Lower lobe of right lung (tissue), 2 donors: Measurements from ENCODE around the gene ATG9A. TPM values are rescaled to one million over a fixed set of nuclear protein-coding genes. Genes with fewer than 3 reads are reported as not detected.
A peak's percentile ranks its signal among the peaks of the same experiment; 100 is the strongest.

Experiments used
- ATAC-seq, 2 donors: fragments of 200-7000 bp; cut with Tn5 transposase; one replicate each; pipeline ENCODE4 v1.9.1; 2020 to 2022; ENCODE audit warnings: mild to moderate bottlenecking in 2 of 2, moderate library complexity in 2 of 2
- DNase-seq: peaks from one replicate; pipeline ENCODE4 v3.0.0-alpha.2; 2020
- H3K27ac ChIP-seq: fragments of 200-600 bp; one replicate; pipeline ENCODE4 v1.8.0; 2022
- H3K27me3 ChIP-seq: fragments of 200-600 bp; one replicate; pipeline ENCODE4 v1.8.0; 2022; ENCODE audit warnings: low read depth
- H3K36me3 ChIP-seq: fragments of 200-600 bp; one replicate; pipeline ENCODE4 v1.8.0; 2022; ENCODE audit warnings: mild to moderate bottlenecking
- H3K4me1 ChIP-seq: fragments of 200-600 bp; one replicate; pipeline ENCODE4 v1.8.0; 2022
- H3K4me3 ChIP-seq: fragments of 200-600 bp; one replicate; pipeline ENCODE4 v1.8.0; 2022; ENCODE audit warnings: mild to moderate bottlenecking
- H3K9me3 ChIP-seq: fragments of 200-600 bp; one replicate; pipeline ENCODE4 v1.8.0; 2022
- CTCF ChIP-seq: fragments of 200-600 bp; IDR thresholded peaks from one replicate; pipeline ENCODE4 v1.8.0; 2022; ENCODE audit warnings: antibody characterized with exemption, mild to moderate bottlenecking
- intact Hi-C: fragments of 100-400 bp; cut with DNase I; formaldehyde crosslinking; loops from one replicate; pipeline ENCODE4 v1.11.0; 2022
- total RNA-seq: library from RNA; stranded (reverse); fragmentation: NEBNext Ultra II Directional; extraction: Animal tissue kit (Norgen Biotek cat#: 25700); gene quantifications from one replicate; pipeline ENCODE4 v1.2.1, GENCODE V29; 2021
- donor health status: DM: no; HTN: yes; CAD: no; lungs with severe emphysema.

The ATG9A gene
- total RNA-seq, 1 donor from 2014 or later, result 45.7 TPM

GRCh38 chr2:219183151-219183772, 46.2 kb downstream of the ATG9A start:
- intact Hi-C loops, result no loop called here
- TF ChIP-seq CTCF, result no peak
- Histone ChIP-seq H3K27ac (no peak overlapping the region), H3K4me1 (peaks cover 13% of the 10 kb centered on the region), H3K36me3 (peaks cover 65% of the 10 kb centered on the region), H3K27me3 (no peaks in the 10 kb centered on the region), H3K9me3 (no peaks in the 10 kb centered on the region), H3K4me3 (no peak overlapping the region)
- ATAC-seq (no peak), DNase-seq (no peak)

GRCh38 chr2:219182331-219183150, 46.9 kb downstream of the ATG9A start:
- Histone ChIP-seq H3K9me3 (no peaks in the 10 kb centered on the region), H3K4me1 (peaks cover 13% of the 10 kb centered on the region), H3K4me3 (no peak overlapping the region), H3K36me3 (peaks cover 65% of the 10 kb centered on the region), H3K27ac (no peak overlapping the region), H3K27me3 (no peaks in the 10 kb centered on the region)
- ATAC-seq (no peak), DNase-seq (peak; percentile 57)
- no peak for TF ChIP-seq CTCF
- intact Hi-C loops, result no loop called here

- Histone ChIP-seq H3K9me3 (no peaks in the 10 kb centered on the region), H3K4me1 (peaks cover 13% of the 10 kb centered on the region), H3K27ac (no peak overlapping the region), H3K36me3 (peaks cover 65% of the 10 kb centered on the region), H3K27me3 (no peaks in the 10 kb centered on the region), H3K4me3 (no peak overlapping the region)
- intact Hi-C loops, result no loop called here
- no peak for ATAC-seq
- no peak for DNase-seq
- no peak for TF ChIP-seq CTCF
Measured at GRCh38 chr2:219181531-219181930, 47.9 kb downstream of the ATG9A start.

GRCh38 chr2:219180961-219181360, 48.5 kb downstream of the ATG9A start:
- Histone ChIP-seq H3K27ac (no peak overlapping the region), H3K36me3 (peaks cover 63% of the 10 kb centered on the region), H3K27me3 (no peaks in the 10 kb centered on the region), H3K9me3 (no peaks in the 10 kb centered on the region), H3K4me3 (no peak overlapping the region), H3K4me1 (peaks cover 17% of the 10 kb centered on the region)
- DNase-seq (no peak), ATAC-seq (no peak)
- no peak for TF ChIP-seq CTCF
- intact Hi-C loops, result no loop called here

- intact Hi-C loops, result no loop called here
- H3K27ac ChIP-seq, result no peak overlapping the region
- H3K27me3 ChIP-seq, result no peaks in the 10 kb centered on the region
- no peak for DNase-seq
- no peak overlapping the region for H3K4me3 ChIP-seq
- H3K36me3 ChIP-seq, result peaks cover 64% of the 10 kb centered on the region
- no peak for TF ChIP-seq CTCF
- no peaks in the 10 kb centered on the region for H3K9me3 ChIP-seq
- no peak for ATAC-seq
- peaks cover 29% of the 10 kb centered on the region for H3K4me1 ChIP-seq
Measured at GRCh38 chr2:219179601-219180465, 49.6 kb downstream of the ATG9A start.
